NOMO-1 (cell line): Measurements from ENCODE around the gene STK11.

Experiments used
- DNase-seq, 2 experiments: peaks; one replicate each; lab custom pipeline; 2025; ENCODE audit not compliant: unreplicated experiment in 2 of 2; lab: John Stamatoyannopoulos, UW

The STK11 gene

GRCh38 chr19:1248786-1249297, 43.3 kb downstream of the STK11 start:
- DNase-seq, result peak; percentile 63 to 81

- DNase-seq, result peak; percentile 91 to 97
Measured at GRCh38 chr19:1249298-1249989, 43.9 kb downstream of the STK11 start.

DNA sequence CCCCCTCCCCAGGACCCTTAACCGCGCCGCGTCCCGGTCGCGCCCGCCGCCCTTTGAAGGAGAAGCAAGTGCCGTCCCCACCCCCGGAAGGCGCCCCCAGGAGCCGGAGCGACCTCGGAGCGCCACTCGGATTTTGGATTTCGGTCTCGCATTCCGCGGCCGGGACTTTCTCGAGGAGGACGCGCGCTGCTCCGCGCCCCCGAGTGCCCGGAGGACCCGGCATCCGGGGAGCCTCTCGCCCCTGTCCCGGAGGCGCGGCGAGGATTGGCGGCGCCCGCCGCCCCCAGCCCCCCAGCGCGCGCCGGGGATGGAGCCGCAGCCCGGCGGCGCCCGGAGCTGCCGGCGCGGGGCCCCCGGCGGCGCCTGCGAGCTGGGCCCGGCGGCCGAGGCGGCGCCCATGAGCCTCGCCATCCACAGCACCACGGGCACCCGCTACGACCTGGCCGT, 44.4 kb downstream of the STK11 start:
- no peak for DNase-seq

DNA sequence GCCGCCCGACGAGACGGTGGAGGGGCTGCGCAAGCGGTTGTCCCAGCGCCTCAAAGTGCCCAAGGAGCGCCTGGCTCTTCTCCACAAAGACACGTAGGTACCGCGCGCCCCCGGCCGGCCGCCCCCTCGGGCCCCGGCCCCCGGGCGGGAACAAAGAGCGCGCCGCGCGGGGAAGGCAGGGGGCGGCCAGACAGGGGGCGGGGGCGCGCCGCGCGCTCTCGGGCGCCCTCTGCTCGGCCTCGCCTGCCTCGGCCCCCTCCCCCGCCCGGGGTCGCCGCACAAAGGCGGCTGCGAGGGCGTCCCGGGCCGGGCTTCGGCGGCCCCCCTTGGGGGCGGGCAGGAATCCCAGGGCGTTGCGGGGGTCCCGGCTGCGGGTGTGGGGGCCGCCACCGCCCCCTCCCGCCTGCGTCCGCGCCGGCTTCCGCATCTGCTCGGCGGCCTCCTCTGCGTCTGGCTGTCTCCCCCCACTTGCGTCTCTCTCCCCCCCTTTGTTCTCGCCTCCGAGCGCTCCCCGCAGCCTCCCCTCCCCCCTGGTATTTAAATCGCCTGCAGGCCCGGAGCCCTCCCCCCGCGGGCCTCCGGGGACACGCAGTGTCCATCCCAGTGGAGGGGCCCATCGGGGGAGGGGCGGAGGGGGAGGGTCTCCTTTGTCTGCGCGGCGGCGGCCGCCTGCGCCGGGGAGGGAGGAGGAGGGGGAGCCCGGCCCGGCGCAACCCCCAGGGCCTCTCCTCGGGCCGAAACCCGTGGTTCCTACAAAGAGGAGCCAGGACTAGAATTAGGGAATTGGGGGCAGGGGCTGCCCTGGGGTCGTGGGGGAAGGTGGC, 45.1 kb downstream of the STK11 start:
- DNase-seq, result peak; percentile 26 to 64

- peak; percentile 75 to 76 for DNase-seq
Measured at GRCh38 chr19:1251330-1252220, 46.0 kb downstream of the STK11 start.

DNA sequence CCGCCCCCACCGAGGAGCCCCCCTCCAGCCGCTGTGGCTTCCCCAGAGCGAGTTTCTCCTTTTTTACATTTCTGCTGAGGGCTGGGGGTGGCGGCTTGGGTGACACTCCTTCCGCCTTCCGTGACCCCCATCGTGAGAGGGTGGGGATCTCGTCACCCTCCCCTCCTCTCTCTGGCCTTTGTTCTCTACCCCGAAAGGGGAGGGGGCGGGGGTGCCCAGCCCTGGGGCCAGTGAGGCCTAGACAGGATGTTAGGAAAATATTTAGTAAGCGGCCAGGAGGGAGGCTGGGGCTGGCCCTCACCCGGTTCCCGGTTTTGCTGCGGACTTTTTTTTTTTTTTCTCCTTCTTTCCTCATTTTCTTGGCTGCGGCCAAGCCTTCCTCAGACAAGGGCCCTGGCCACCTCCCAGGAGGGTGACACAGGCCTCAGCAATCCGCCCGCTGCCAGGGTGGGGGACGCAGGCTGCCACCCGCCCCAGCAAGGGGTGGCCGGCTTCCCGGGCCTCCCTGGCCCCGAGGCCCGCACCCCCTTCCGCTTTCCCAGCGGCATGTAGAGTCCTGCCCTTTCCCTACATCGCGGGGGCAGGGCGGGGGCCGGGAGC, 46.7 kb downstream of the STK11 start:
- peak; percentile 94 to 98 for DNase-seq

DNA sequence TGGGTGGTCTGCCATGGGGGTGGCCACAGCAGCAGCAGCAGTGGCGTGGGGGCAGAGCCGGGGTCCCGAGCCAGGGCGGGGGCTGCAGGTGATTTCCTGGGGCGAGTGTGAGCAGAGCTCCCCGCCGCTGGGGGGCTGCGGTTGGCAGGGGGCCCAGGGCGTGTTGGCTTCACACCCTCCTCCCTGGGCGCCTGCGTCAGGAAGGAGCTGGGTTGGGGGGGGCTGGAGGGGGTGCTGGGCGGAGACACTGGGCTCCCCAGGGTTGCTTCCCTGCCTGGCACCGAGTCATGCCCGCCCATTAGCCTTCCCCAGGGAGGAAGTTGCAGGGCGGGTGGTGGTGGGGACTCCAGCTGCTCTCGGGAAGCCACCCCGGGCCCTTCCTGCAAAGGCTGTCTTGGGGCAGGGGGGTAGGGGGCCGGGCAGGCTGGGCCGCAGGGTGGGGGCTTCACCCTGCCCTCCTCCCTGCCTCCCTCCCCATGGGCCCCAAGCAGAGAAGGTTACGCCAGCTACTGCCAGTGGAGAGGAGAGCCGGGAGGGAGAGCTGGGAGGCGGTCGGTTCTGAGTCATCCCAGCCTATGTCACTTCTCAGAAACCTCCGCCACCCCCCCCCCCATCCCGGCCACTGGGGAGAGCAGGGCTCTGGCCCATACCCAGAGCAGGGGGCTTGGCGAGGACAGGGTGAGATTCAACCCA, 47.4 kb downstream of the STK11 start:
- peak; percentile 88 to 98 for DNase-seq

DNA sequence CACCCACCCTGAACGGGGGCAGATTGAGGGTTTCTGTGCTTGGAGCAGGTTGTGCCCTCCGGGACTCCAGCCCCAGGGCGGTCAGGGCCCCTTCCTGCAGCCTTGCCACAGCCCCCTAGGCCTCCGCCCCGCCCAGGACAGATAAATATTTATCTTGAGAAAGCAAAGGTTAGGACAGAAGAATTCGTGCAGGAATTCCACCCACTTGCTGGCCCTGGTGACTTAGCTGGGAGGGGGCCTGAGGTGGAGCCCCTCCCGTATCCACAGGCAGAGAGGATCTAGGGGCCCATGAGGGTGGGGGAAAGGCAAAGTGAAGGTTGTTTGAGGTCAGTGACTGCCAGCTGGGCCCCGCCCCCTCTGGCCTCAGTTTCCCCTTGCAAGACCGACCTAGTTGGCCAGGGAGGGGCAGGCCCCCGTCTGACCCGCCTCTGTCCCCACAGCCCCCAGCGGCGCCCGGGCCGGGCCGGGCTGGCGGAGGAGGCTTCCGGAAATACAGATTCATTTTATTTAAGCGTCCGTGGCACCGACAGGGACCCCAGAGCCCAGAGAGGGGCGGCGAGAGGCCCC, 48.0 kb downstream of the STK11 start:
- DNase-seq, result peak in 1 of 2 experiments; percentile 47

DNA sequence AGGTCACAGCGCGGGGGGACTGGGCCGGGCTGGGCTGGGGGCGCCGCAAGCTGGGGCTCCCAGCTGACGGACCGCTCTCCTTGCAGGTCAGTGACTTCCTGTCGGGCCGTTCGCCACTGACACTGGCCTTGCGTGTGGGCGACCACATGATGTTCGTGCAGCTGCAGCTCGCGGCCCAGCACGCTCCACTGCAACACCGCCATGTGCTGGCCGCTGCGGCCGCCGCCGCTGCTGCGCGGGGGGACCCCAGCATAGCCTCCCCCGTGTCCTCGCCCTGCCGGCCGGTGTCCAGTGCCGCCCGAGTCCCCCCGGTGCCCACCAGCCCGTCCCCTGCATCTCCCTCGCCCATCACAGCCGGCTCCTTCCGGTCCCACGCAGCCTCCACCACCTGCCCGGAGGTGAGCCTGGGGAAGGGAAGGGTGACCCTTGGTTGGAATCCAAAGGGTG, 48.5 kb downstream of the STK11 start:
- no peak for DNase-seq

DNA sequence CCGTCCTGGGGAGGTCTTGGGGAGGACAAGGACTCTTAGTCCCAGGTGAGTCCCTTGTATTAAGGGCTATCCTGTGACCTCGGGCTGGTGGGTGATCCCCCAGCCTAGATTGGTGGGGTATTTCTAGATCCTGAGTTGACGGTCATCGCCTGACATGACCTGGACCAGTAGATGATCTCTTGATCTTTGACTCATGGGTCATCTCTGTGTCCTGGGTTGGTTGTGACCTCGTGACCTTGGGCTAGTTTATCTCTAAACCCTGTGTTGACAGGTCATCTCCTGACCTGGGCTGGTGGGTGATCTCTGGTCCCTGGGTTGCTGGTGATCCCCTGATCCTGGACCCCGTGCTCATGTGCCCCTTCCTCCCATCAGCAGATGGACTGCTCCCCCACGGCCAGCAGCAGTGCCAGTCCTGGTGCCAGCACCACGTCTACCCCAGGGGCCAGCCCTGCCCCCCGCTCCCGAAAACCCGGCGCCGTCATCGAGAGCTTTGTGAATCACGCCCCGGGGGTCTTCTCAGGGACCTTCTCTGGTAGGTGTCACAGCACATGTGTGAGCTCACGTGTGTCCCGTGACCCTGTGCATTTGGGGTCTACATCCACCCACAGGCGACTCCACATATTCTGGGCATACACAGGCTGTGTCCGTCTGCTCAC, 49.1 kb downstream of the STK11 start:
- DNase-seq, result no peak

GRCh38 chr19:1255186-1256161, 49.9 kb downstream of the STK11 start:
- no peak for DNase-seq

GRCh38 chr19:1256646-1257474, 51.3 kb downstream of the STK11 start:
- DNase-seq, result no peak

- no peak for DNase-seq
Measured at GRCh38 chr19:1257475-1258162, 52.0 kb downstream of the STK11 start.

GRCh38 chr19:1258163-1258492, 52.5 kb downstream of the STK11 start:
- no peak for DNase-seq

DNA sequence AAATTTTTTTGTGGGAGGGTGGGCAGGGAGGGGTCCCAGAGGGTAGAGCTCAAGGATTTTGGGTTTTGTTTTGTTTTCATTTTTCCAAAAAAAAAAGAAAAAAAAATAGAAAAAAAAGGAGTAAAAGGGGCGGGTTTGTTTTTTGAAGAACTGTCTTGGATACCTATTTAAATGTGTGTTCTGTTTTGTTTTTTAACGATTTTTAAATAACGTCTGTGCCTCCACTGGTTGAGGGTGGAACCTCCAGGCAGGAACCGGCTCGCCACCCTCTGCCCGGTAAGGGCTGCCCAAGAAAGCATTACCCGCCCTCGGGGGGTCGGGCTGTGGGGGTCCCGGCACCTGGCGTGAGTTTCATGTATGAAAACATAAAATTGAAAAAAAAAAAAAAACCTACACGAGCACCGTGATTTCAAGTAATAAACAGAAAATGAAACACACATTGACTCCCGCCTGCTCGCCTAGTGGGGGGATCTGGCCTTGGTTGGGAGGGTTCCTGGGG, 53.2 kb downstream of the STK11 start:
- peak in 1 of 2 experiments; percentile 48 for DNase-seq

DNA sequence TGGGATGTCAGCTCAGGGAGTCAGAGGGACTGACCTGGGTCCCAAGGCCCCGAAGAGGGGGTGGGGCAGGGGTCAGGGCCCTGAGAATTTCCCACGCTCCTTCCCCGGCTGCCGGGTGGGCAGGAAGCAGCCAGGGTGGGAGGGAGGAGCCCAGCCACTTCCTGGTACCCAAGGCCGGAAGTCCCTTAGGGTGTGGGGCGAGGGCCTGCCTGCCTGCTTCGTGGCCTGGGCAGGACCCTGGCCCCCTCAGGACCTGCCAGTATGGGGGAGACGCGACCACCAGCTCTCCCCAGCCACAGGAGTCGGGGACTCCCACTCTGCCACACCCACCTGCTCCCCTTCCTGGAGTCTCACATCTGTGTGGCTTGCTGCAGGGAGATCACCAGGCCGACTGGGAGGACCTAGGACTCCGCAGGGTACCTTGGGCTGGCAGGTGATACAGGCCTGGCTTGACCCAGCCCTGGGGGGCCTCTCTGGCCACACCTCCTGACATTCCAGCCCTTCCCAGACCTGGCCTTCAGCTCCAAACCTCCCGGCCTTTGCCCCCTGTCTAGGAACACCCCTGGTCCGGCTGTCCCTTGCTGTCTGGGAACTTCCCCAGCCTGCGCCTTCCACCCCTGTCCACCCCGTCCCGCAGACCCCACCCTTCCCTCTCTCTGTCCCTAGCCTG, 53.8 kb downstream of the STK11 start:
- DNase-seq, result peak; percentile 62 to 65
